AG09309 (cell line): ENCODE measurements around the gene SLC30A9.
A peak's percentile ranks its signal among the peaks of the same experiment; 100 is the strongest.

Source experiments
- DNase-seq: peaks from one replicate; pipeline ENCODE4 v3.0.0-alpha.2; 2010; ENCODE audit warnings: low read depth
- H3K4me3 ChIP-seq: 2 replicates; pipeline ENCODE4 v1.5.1; 2011; ENCODE audit warnings: mild to moderate bottlenecking, low read depth, low read length, moderate library complexity; ENCODE audit not compliant: control insufficient read depth
- CTCF ChIP-seq: IDR thresholded peaks from 2 replicates; pipeline ENCODE4 v1.5.1; 2011; ENCODE audit warnings: mild to moderate bottlenecking, low read depth, low read length, inconsistent platforms; ENCODE audit not compliant: insufficient read depth, control insufficient read depth; ENCODE audit errors: missing control alignments

Gene SLC30A9

GRCh38 chr4:41990365-41991111, at the start of gene SLC30A9:
TSS of gene SLC30A9 (plus strand) at chr4:41990530. CDS start at chr4:41990652, 122 bp downstream.
- peak within 1 kb of the TSS; percentile 68 for H3K4me3 ChIP-seq
- DNase-seq = peak; percentile 70
- TF ChIP-seq CTCF = peak; percentile 35

- H3K4me3 ChIP-seq = no peak overlapping the region
- no peak for DNase-seq
- no peak for TF ChIP-seq CTCF
Measured at GRCh38 chr4:41940834-41941233, 49.5 kb upstream of the SLC30A9 start.

GRCh38 chr4:41943506-41943905, 46.8 kb upstream of the SLC30A9 start:
- no peak for DNase-seq
- H3K4me3 ChIP-seq = no peak overlapping the region
- no peak for TF ChIP-seq CTCF

- TF ChIP-seq CTCF = no peak
Measured at GRCh38 chr4:41944089-41944488, 46.2 kb upstream of the SLC30A9 start.

GRCh38 chr4:41949531-41949930, 40.8 kb upstream of the SLC30A9 start:
- TF ChIP-seq CTCF = no peak
- DNase-seq = no peak

More at GRCh38 chr4:41944089-41944488, 46.2 kb upstream of the SLC30A9 start:
- DNase-seq = no peak
- H3K4me3 ChIP-seq = no peak overlapping the region

GRCh38 chr4:41957634-41958033, 32.7 kb upstream of the SLC30A9 start:
- H3K4me3 ChIP-seq = no peak overlapping the region
- peak; percentile 14 for TF ChIP-seq CTCF
- DNase-seq = no peak

More at GRCh38 chr4:41949531-41949930, 40.8 kb upstream of the SLC30A9 start:
- no peak overlapping the region for H3K4me3 ChIP-seq

GRCh38 chr4:41963105-41963504, 27.2 kb upstream of the SLC30A9 start:
- DNase-seq = no peak
- H3K4me3 ChIP-seq = no peak overlapping the region
- TF ChIP-seq CTCF = peak; percentile 16
